ENCODE measurements around the gene PAK1. TPM values are rescaled to one million over a fixed set of nuclear protein-coding genes. Genes with fewer than 3 reads are reported as not detected.

The PAK1 gene
- total and polyA plus RNA-seq, 9 of the 15 experiments (the other 6 are each of a cell fraction or from before 2014, with no cell fraction given): 0.52 to 11.7 (median 1.9) TPM

DNA sequence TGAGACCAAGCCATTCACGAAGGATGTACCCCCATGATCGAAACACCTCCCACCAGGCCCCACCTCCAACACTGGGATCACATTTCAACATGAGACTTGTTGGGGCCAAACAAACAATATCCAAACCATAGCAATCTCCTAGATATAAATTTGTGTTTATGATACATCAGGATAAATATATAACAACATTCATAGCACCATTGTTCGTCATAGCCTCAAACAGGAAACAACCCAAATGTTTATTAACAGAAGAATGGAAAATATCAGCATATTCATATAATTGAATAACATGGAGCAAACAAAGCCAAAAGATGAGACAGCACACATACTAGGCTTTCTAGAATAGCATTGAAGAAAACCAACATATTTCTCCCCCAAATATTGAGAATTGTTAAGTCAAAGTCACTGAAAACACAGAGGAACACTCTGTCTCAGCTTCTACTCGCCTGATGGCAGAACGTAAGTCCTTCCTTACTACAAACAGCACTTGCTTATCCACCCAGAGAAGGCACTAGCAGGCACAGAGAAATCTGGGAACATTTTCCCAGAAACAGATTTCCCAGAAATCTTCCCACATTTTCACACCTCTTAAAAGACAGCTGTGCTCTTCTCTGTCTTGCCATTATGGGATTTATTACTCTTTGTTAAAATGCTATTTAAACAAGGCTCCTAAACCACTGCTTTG is 164.4 kb downstream of the PAK1 start:
- intact Hi-C loops (cut with micrococcal nuclease): no loop called here
- TF ChIP-seq BDP1 (IDR thresholded peaks at IDR 0.05; ENCODE audit: insufficient read depth, insufficient read length): no peak
- no peak for TF ChIP-seq RBM15 (IDR thresholded peaks at IDR 0.05; ENCODE audit: insufficient read depth, low read length)
- TF ChIP-seq ZNF583 (CRISPR knock-in tag; IDR thresholded peaks at IDR 0.05): no peak
- Histone ChIP-seq H3K9me1 (ENCODE audit: control insufficient read depth, insufficient read depth, low read length) (no peaks in the 10 kb centered on the region), H3K27ac (ENCODE audit: extremely low read depth, low read depth, low read length) (no peak overlapping the region), H3K27me3 (ENCODE audit: control insufficient read depth in 2 of 2, insufficient read depth in 2 of 2, low read length in 2 of 2) (peaks cover 11 to 19% of the 10 kb centered on the region in 2 experiments; a peak in 4 of 5 replicates), H4K20me1 (replicated peaks; ENCODE audit: control insufficient read depth, insufficient read depth, low read length) (no peaks in the 10 kb centered on the region), H3K9me3 (replicated peaks; ENCODE audit: control insufficient read depth, insufficient read depth, low read depth, low read length) (no peaks in the 10 kb centered on the region), H3K36me3 (ENCODE audit: control insufficient read depth, insufficient read depth, low read length) (no peaks in the 10 kb centered on the region), H3K4me3 (no peak overlapping the region), H2AFZ (ENCODE audit: low read depth, low read length) (no peak overlapping the region), H3K4me1 (replicated peaks in 1 of 2; ENCODE audit: control insufficient read depth in 2 of 2, insufficient read depth in 2 of 2, low read length in 2 of 2) (no peaks in the 10 kb centered on the region), H3K79me2 (ENCODE audit: control insufficient read depth, insufficient read depth, low read length) (no peaks in the 10 kb centered on the region), H3K9ac (ENCODE audit: insufficient read depth in 1 of 2, low read depth in 2 of 2, low read length in 2 of 2) (no peak overlapping the region), H3K4me2 (ENCODE audit: insufficient read depth, low read length) (no peak overlapping the region)
- 1% methylated on average over 5 of the region's 5 CpGs for WGBS (ENCODE audit: insufficient coverage, low coverage, missing lambda C conversion rate)
- ChIA-PET CTCF (ENCODE audit: low intra/inter-chr PET ratio) (no interaction called here), POLR2A (no interaction called here)
- FAIRE-seq (no peak), ATAC-seq (no peak), DNase-seq (ENCODE audit: extremely low read depth in 1 of 4, low spot score in 3 of 4) (no peak)
- in situ Hi-C loops (cut with MboI): no loop called here
- no TSS peak for BruUV-seq (replicated peaks)

- intact Hi-C loops (cut with micrococcal nuclease): no loop called here
- H3K9me1 ChIP-seq (ENCODE audit: control insufficient read depth, insufficient read depth, low read length): no peaks in the 10 kb centered on the region
- CTCF ChIA-PET (ENCODE audit: low intra/inter-chr PET ratio): no interaction called here
- no peak for TF ChIP-seq CBFA2T2 (conservative IDR thresholded peaks at IDR 0.05)
- TF ChIP-seq TEAD1 (CRISPR knock-in tag; IDR thresholded peaks at IDR 0.05): no peak
- TF ChIP-seq, protein P1, sequence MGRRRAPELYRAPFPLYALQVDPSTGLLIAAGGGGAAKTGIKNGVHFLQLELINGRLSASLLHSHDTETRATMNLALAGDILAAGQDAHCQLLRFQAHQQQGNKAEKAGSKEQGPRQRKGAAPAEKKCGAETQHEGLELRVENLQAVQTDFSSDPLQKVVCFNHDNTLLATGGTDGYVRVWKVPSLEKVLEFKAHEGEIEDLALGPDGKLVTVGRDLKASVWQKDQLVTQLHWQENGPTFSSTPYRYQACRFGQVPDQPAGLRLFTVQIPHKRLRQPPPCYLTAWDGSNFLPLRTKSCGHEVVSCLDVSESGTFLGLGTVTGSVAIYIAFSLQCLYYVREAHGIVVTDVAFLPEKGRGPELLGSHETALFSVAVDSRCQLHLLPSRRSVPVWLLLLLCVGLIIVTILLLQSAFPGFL (CRISPR knock-in tag; IDR thresholded peaks at IDR 0.05): no peak
- TF ChIP-seq ZBTB34 (CRISPR knock-in tag; IDR thresholded peaks at IDR 0.05): no peak
- TF ChIP-seq TAF15 (IDR thresholded peaks at IDR 0.05; ENCODE audit: low read depth, low read length): no peak
- no peak for TF ChIP-seq HOXB6 (CRISPR knock-in tag; IDR thresholded peaks at IDR 0.05; ENCODE audit: borderline replicate concordance)
- no peak for TF ChIP-seq RBM39 (optimal IDR thresholded peaks at IDR 0.05; ENCODE audit: low read depth, low read length)
- TF ChIP-seq ATF2 (CRISPR knock-in tag; IDR thresholded peaks at IDR 0.05): no peak
Measured at GRCh38 chr11:77308838-77309237, 165.1 kb downstream of the PAK1 start.

More at GRCh38 chr11:77308838-77309237, 165.1 kb downstream of the PAK1 start:
- H2AFZ ChIP-seq (ENCODE audit: low read depth, low read length): no peak overlapping the region
- peaks cover 11 to 19% of the 10 kb centered on the region in 2 experiments; a peak in 4 of 5 replicates for H3K27me3 ChIP-seq (ENCODE audit: control insufficient read depth in 2 of 2, insufficient read depth in 2 of 2, low read length in 2 of 2)
- ATAC-seq (no peak), DNase-seq (ENCODE audit: extremely low read depth in 1 of 4, low spot score in 3 of 4) (no peak), FAIRE-seq (no peak)
- no TSS peak for BruUV-seq (replicated peaks)
- no peaks in the 10 kb centered on the region for H3K4me1 ChIP-seq (replicated peaks in 1 of 2; ENCODE audit: control insufficient read depth in 2 of 2, insufficient read depth in 2 of 2, low read length in 2 of 2)
- no peaks in the 10 kb centered on the region for H3K79me2 ChIP-seq (ENCODE audit: control insufficient read depth, insufficient read depth, low read length)
- no peak overlapping the region for H3K4me3 ChIP-seq
- no peaks in the 10 kb centered on the region for H4K20me1 ChIP-seq (replicated peaks; ENCODE audit: control insufficient read depth, insufficient read depth, low read length)
- POLR2A ChIA-PET: interaction anchor here (0.7 kb wide), 1 partner anchor 253 kb away, joined by 4 read pairs; no protein-coding TSS in a partner anchor
- no peaks in the 10 kb centered on the region for H3K36me3 ChIP-seq (ENCODE audit: control insufficient read depth, insufficient read depth, low read length)
- H3K27ac ChIP-seq (ENCODE audit: extremely low read depth, low read depth, low read length): no peak overlapping the region
- H3K9me3 ChIP-seq (replicated peaks; ENCODE audit: control insufficient read depth, insufficient read depth, low read depth, low read length): no peaks in the 10 kb centered on the region
- in situ Hi-C loops (cut with MboI): no loop called here
- H3K4me2 ChIP-seq (ENCODE audit: insufficient read depth, low read length): no peak overlapping the region
- H3K9ac ChIP-seq (ENCODE audit: insufficient read depth in 1 of 2, low read depth in 2 of 2, low read length in 2 of 2): no peak overlapping the region
